GM18867 (cell line): ENCODE data around the gene PDE7B.

Source experiments
- ATAC-seq: cut with Tn5 transposase; IDR thresholded peaks from one replicate; pipeline ENCODE4 v1.9.1; 2021; ENCODE audit warnings: mild to moderate bottlenecking, moderate library complexity; ENCODE audit not compliant: unreplicated experiment

PDE7B gene

GRCh38 chr6:135976585-135976984, 125.1 kb downstream of the PDE7B start:
- no peak for ATAC-seq

GRCh38 chr6:135983093-135983492, 131.6 kb downstream of the PDE7B start:
- ATAC-seq, result no peak

DNA sequence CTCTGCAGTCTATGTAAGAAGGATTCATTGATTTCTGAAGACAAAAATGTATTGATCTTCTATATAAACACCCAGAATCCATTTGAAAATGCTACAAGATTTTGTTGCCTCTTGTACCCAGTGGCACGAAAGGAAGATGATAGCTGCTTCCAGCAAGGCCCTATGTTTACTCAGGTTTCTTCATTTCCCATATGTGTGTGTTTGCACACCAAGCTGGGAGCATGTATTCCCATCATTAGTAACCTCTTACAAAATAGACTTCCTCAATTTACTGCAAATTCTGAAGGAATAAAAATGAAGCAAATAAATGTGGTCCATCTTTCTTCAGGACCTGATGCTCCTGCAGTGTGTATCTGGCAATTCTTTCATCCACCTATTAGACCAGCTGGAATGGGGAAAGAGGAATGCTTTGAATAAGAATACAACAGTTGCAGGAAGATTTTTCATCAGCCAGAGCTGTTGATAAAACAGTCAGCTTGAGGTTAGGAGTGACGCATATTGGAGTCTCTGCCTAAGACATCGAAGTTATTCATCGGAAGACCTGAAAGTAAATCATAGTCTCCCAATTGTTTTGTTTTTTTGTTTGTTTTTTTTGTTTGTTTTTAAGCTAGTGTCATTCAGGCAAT, 132.3 kb downstream of the PDE7B start:
- no peak for ATAC-seq

- ATAC-seq, result no peak
Measured at GRCh38 chr6:135985471-135985870, 134.0 kb downstream of the PDE7B start.

GRCh38 chr6:135987226-135987625, 135.7 kb downstream of the PDE7B start:
- no peak for ATAC-seq

GRCh38 chr6:135990439-135990838, 138.9 kb downstream of the PDE7B start:
- no peak for ATAC-seq

DNA sequence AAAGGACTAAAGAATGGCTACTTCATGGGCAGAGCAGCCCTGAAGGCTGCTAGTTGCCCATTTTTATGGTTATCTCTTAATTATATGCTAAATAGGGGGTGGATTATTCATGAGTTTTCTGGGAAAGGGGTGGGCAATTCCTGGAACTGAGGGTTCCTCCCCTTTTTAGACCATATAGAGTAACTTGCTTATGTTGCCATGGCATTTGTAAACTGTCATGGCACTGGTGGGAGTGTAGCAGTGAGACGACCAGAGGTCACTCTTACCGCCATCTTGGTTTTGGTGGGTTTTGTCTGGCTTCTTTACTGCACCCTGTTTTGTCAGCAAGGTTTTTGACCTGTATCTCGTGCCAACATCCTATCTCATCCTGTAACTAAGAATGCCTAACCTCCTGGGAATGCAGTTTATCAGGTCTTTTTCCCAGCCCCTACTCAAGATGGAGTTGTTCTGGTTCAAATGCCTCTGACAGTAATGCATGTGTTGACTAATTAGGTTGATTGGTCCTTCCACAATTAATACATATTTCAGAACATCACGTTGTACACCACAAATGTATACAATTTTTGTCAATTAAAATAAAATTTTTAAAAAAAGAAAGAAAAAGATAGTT, 139.5 kb downstream of the PDE7B start:
- no peak for ATAC-seq

- ATAC-seq, result no peak
Measured at GRCh38 chr6:135992739-135993138, 141.2 kb downstream of the PDE7B start.

GRCh38 chr6:135993361-135993760, 141.9 kb downstream of the PDE7B start:
- ATAC-seq, result no peak

GRCh38 chr6:135994857-135995544, 143.5 kb downstream of the PDE7B start:
- ATAC-seq, result no peak

DNA sequence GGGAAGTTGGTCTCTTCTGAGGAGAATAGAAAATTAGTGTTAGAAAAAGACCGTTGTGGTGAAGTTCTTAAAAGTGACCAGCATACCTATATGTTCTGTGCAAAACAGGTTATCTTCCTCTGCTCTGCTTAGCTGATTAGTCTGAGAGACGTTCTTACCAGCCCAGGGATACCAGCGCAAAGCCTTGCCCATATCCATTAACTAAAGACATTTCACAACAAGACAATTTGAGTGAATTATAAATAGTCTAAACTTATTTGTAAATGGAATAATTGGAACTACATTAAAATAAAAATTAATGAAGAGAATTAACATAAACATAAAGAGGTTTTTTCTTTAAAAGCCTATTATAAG, 144.0 kb downstream of the PDE7B start:
- ATAC-seq, result no peak

DNA sequence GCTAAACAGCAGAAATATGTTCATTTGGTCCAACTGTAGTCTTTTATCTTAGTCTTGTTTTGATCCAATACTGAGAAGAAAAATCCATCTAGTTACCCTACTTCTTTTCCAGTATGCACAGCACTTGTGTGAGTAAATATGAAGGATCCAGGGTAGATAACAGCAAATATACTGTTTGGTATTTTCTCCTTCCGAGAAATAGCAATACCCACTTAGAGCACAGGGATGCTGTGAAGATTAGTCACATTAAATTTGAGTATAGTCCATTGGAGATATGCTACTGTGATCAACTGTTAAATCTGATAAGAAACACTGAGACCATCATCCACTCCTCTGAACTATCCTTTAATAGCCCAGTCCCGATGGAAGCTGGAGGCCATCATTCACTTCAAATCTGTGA, 145.2 kb downstream of the PDE7B start:
- ATAC-seq, result no peak

DNA sequence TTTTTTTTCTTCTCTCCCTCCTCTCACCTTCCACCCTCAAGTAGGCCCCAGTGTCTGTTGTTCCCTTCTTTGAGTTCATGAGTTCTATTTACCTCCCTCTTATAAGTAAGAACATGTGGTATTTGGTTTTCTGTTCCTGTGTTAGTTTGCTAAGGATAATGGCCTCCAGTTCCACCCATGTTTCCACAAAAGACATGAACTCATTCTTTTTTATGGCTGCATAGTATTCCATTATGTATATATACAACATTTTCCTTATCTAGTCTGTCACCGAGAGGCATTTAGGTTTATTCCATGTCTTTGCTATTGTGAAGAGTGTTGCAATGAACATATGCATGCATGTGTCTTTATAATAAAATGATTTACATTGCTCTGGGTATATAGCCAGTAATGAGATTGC, 147.9 kb downstream of the PDE7B start:
- no peak for ATAC-seq

- no peak for ATAC-seq
Measured at GRCh38 chr6:136007345-136007744, 155.8 kb downstream of the PDE7B start.

- no peak for ATAC-seq
Measured at GRCh38 chr6:136011475-136011874, 160.0 kb downstream of the PDE7B start.

GRCh38 chr6:136012198-136012887, 160.8 kb downstream of the PDE7B start:
- ATAC-seq, result no peak

GRCh38 chr6:136012943-136013342, 161.4 kb downstream of the PDE7B start:
- ATAC-seq, result no peak

DNA sequence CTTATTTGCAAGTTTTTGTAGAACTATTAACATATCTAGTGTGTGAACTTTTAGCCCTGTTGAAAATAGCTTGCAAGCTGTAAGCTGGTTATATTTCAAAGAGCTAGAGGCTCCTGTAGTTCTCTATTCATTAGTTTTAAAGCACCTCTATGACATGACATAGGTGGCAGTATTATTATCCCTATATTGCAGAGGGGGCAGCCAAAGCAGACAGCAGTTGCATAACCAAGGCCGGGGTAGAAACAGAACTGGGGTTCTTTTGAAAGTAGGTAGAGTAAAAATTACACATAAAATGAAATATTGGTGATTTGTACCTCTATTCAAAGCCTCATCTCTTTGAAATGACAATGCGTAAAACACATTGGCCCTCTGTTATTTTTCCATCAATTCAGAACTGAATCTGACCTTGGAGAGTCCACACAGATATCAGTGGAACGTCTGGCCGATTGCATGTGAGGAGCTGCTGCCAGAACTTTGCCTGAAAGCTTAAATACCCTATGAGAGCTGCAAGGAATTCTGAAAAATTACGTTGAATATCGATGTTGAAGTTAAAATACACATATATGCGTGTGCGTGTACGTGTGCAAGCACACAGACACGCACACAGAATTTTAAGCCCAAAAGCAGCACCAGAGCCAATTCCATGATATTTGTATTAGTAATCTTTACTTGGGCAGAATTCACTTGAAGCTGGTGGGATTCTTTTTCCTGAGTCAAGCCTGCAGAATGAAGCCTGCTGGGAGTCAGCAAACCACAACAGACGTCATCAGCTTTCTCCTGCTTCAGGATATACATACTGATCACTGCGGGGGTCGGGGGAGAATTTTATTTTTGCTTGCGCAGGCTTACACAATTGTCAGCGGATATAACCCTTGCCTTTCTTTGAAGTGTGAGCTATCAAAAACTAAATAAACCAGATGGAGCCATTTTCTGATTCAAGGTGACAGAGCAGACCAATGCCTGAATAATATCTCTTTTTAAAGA, 163.2 kb downstream of the PDE7B start:
- ATAC-seq, result no peak

DNA sequence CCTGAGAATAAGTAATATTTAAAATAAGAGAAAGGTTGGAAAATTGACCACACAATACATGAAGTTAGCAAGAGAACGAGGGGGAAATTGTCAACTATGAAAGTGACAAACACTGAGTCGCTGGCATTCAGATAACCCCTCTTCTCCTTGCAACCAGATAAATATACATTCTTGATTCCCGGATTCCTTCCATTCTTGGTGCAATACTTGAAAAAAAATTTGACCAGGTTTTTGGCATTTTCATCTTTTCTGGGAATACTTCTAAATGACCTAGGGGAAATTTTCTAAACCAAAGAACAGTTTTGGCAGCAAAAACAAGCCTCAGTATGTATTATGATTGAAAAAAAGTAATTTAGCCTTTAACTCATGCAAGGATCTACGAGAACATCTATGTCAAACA, 164.0 kb downstream of the PDE7B start:
- ATAC-seq, result no peak
